ENCODE measurements around the gene ZNF688.

- TF ChIP-seq ZNF70 (CRISPR knock-in tag; IDR thresholded peaks at IDR 0.05) (no peak), ARNTL (CRISPR knock-in tag; IDR thresholded peaks at IDR 0.05; ENCODE audit: borderline replicate concordance, low read depth) (no peak), RARB (CRISPR knock-in tag; IDR thresholded peaks at IDR 0.05) (no peak), PATZ1 (CRISPR knock-in tag; IDR thresholded peaks at IDR 0.05; ENCODE audit: borderline replicate concordance) (no peak), CREB5 (CRISPR knock-in tag; IDR thresholded peaks at IDR 0.05; ENCODE audit: low read depth) (no peak), ZFP30 (CRISPR knock-in tag; IDR thresholded peaks at IDR 0.05) (no peak), TSHZ2 (CRISPR knock-in tag; IDR thresholded peaks at IDR 0.05) (no peak), SNAI2 (CRISPR knock-in tag; IDR thresholded peaks at IDR 0.05) (no peak), OSR1 (CRISPR knock-in tag; IDR thresholded peaks at IDR 0.05) (no peak), CSDC2 (CRISPR knock-in tag; IDR thresholded peaks at IDR 0.05) (no peak)
Measured at GRCh38 chr16:30582611-30583340, 11.3 kb upstream of the ZNF688 start.
